Ovary (tissue), 9 donors: ENCODE data around the gene ZNF593OS. TPM values are rescaled to one million over a fixed set of nuclear protein-coding genes. Genes with fewer than 3 reads are reported as not detected.

Experiments
- DNase-seq, 5 donors: peaks; one replicate each; pipeline ENCODE4 v3.0.0-alpha.2; 2019 to 2020
- H3K27ac ChIP-seq, 2 donors: fragments of 200-600 bp; one replicate each; pipeline versions ENCODE4 v1.5.1 to v1.8.0; 2019 to 2022
- H3K27me3 ChIP-seq: fragments of 200-600 bp; one replicate; pipeline ENCODE4 v1.8.0; 2022
- H3K36me3 ChIP-seq: fragments of 200-600 bp; sonication (generic); one replicate; pipeline ENCODE4 v1.5.1; 2019
- H3K4me1 ChIP-seq: one replicate; pipeline ENCODE4 v1.8.1; 2013; ENCODE audit warnings: mild to moderate bottlenecking, moderate library complexity; ENCODE audit not compliant: insufficient read depth
- H3K4me3 ChIP-seq: fragments of 200-600 bp; sonication (generic); one replicate; pipeline ENCODE4 v1.5.1; 2017
- H3K9me3 ChIP-seq, 2 donors: fragments of 200-600 bp in 1 of 2; sonication (generic) in 1 of 2; one replicate each; pipeline versions ENCODE4 v1.5.1 to v1.8.1; 2013 to 2019; ENCODE audit warnings: mild to moderate bottlenecking in 1 of 2, moderate library complexity in 1 of 2
- EP300 ChIP-seq: sonication (generic); formaldehyde crosslinking; IDR thresholded peaks from one replicate; pipeline ENCODE4 v1.6.1; 2017; ENCODE audit warnings: antibody characterized with exemption
- POLR2A ChIP-seq: fragments of 450-650 bp; IDR thresholded peaks from one replicate; pipeline ENCODE4 v1.6.1; 2017; ENCODE audit warnings: antibody characterized with exemption, mild to moderate bottlenecking, moderate library complexity
- WGBS, 3 donors: extraction: QIAGEN DNeasy Blood & Tissue Kit in 1 of 3; methylation state at CpG; one replicate each; pipeline versions ENCODE4 v1.1.5 to v1.1.7; 2013 to 2017; 5-methylcytosine and 5-hydroxymethylcytosine counted together
- intact Hi-C, 4 donors: fragments of 100-400 bp; cut with DNase I; formaldehyde crosslinking; loops; one replicate each; pipeline versions ENCODE4 v1.11.0 to v1.15.1; 2022 to 2023
- polyA plus RNA-seq, 2 donors: library from polyadenylated mRNA; stranded (reverse); fragments of 200-250 nt in 1 of 2; fragments of 350-450 nt in 1 of 2; fragmentation: Illumina TruSeq in 1 of 2; extraction: RNeasy Lipid Tissue Mini Kit (QIAGEN cat#74804) in 1 of 2; gene quantifications; one replicate each; pipeline ENCODE4 v1.2.3, GENCODE V29; 2013 to 2014
- total RNA-seq, 7 donors: library from RNA; depleted of rRNA in 2 of 7; stranded (reverse); fragments of >200 nt in 2 of 7; fragmentation: NEBNext Ultra II Directional in 3 of 7; extraction: Animal tissue kit (Norgen Biotek cat#: 25700) in 3 of 7; gene quantifications; one replicate each; pipeline versions ENCODE4 v1.1.0 to v1.2.4, GENCODE V29; 2016 to 2023
- TF ChIP-seq, protein P1 (sequence below), 3 donors: fragments of 450-650 bp in 2 of 3; fragments of 200-600 bp in 1 of 3; IDR thresholded peaks; one replicate each; pipeline versions ENCODE4 v1.5.1 to v1.8.0; 2016 to 2022; ENCODE audit warnings: antibody characterized with exemption in 3 of 3, mild to moderate bottlenecking in 1 of 3
- donor health status: DM: no; HTN: no; CAD: no; lungs with moderate emphysema.
- donor health status: DM: no; HTN: no; CAD: no.
- donor health status: Bipolar disorder and iron deficiency.
- donor health status: DM: yes; HTN: yes; CAD: no.
- donor health status: DM: no; HTN: no; CAD: no.
- donor health status: DM: yes; HTN: yes; CAD: no.

The ZNF593OS gene
- total and polyA plus RNA-seq, 9 donors = 0.54 TPM; not detected in 8

DNA sequence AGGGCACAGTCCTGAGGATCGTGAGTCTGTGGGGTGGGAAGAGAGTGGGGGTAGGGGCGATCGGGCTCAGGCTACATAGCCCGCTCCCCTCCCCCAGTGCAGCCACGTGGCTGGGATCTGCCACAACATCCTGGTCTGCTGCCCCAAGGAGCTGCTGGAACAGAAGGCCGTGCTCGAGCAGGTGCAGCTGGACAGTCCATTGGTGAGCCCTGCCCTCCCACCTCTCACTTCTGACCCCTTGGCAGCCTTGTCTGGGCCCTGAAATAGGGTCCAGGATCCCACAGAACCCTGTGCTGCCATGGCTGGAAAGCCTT is 10.7 kb upstream of the ZNF593OS start:
- Histone ChIP-seq H3K27me3 (no peaks in the 10 kb centered on the region), H3K9me3 (no peaks in the 10 kb centered on the region), H3K4me3 (no peak overlapping the region), H3K4me1 (no peaks in the 10 kb centered on the region), H3K36me3 (no peaks in the 10 kb centered on the region), H3K27ac (no peak overlapping the region)
- 73 to 77% (median 76%) methylated on average over 7 of the region's 7 CpGs for WGBS, 3 donors
- intact Hi-C loops = no loop called here
- no peak for DNase-seq
- TF ChIP-seq EP300 (no peak), POLR2A (no peak)
- TF ChIP-seq, protein P1, sequence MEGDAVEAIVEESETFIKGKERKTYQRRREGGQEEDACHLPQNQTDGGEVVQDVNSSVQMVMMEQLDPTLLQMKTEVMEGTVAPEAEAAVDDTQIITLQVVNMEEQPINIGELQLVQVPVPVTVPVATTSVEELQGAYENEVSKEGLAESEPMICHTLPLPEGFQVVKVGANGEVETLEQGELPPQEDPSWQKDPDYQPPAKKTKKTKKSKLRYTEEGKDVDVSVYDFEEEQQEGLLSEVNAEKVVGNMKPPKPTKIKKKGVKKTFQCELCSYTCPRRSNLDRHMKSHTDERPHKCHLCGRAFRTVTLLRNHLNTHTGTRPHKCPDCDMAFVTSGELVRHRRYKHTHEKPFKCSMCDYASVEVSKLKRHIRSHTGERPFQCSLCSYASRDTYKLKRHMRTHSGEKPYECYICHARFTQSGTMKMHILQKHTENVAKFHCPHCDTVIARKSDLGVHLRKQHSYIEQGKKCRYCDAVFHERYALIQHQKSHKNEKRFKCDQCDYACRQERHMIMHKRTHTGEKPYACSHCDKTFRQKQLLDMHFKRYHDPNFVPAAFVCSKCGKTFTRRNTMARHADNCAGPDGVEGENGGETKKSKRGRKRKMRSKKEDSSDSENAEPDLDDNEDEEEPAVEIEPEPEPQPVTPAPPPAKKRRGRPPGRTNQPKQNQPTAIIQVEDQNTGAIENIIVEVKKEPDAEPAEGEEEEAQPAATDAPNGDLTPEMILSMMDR (IDR thresholded peaks at IDR 0.05) = no peak

DNA sequence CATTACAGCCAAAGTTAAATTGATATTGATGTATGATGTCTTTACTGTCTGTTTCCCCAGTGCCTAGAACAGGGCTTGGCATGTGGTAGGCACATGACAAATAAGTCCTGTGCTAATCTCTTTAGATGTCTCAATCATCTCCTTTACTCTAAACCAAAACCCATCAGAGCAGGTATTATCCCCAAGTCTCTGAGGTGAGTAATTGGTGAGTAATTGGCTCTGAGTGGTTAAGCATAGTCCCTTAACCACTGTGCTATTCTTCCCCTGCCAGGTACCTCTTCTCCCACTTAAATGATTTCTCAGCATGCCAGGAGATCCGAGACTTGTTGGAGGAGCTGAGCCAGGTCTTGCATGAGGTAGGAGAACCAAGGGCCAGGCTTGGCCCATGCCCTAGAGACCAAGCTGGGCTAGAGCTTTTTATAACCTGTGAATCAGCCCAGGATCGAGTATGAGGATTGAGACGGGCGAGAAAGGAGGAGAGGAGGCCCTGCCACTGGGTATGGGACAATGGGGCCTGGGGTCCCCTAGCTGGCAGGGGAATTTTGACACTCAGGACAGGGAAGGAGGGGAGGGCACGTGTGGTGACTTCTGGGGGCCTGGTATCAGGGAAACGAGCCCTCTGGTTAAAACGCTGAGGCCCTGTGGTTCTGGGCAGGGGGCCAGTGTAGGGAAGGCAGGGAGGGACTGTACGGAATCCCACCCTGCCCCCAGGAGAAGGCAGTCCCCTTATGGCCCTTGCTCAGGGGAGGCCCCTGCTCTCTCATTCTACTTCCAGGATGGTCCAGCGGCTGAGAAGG is 10.2 kb upstream of the ZNF593OS start:
- WGBS, 3 donors = 61 to 68% (median 67%) methylated on average over 9 of the region's 9 CpGs
- H3K27ac ChIP-seq = no peak overlapping the region
- no peak for DNase-seq
- TF ChIP-seq, protein P1 (IDR thresholded peaks at IDR 0.05) = no peak
- TF ChIP-seq EP300 (no peak), POLR2A (no peak)
- H3K36me3 ChIP-seq = no peaks in the 10 kb centered on the region
- H3K4me1 ChIP-seq = no peaks in the 10 kb centered on the region
- no peak overlapping the region for H3K4me3 ChIP-seq
- H3K27me3 ChIP-seq = no peaks in the 10 kb centered on the region
- no peaks in the 10 kb centered on the region for H3K9me3 ChIP-seq
- intact Hi-C loops = no loop called here

DNA sequence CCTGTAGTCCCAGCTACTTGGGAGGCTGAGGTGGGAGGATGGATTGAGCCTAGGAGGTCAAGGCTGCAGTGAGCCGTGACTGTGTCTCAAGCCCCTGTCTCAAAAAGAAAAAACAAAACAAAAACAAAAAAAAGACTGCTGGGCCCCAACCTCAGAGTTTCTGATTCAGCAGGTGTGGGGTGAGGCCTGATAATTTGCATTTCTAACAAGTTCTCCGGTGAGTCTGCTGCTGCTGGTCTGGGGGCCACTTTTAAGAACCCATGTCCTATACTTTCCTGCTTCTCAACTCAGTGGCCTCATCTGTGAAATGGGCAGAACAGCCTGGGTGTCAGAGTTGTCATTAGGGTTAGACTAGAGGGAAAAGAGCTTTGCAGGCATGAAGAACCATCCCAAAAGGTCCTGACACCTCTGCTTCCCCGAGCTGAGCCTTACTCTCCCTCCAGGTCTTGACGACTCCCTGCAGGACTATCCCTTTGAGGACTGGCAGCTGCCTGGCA is 8.4 kb upstream of the ZNF593OS start:
- intact Hi-C loops = no loop called here
- no peaks in the 10 kb centered on the region for H3K9me3 ChIP-seq
- H3K36me3 ChIP-seq = no peaks in the 10 kb centered on the region
- WGBS, 3 donors = 51 to 67% (median 54%) methylated on average over 4 of the region's 4 CpGs
- DNase-seq = no peak
- no peak overlapping the region for H3K27ac ChIP-seq
- TF ChIP-seq, protein P1 (IDR thresholded peaks at IDR 0.05) = no peak
- TF ChIP-seq POLR2A = no peak
- no peak for TF ChIP-seq EP300
- no peaks in the 10 kb centered on the region for H3K27me3 ChIP-seq
- no peaks in the 10 kb centered on the region for H3K4me1 ChIP-seq
- no peak overlapping the region for H3K4me3 ChIP-seq

DNA sequence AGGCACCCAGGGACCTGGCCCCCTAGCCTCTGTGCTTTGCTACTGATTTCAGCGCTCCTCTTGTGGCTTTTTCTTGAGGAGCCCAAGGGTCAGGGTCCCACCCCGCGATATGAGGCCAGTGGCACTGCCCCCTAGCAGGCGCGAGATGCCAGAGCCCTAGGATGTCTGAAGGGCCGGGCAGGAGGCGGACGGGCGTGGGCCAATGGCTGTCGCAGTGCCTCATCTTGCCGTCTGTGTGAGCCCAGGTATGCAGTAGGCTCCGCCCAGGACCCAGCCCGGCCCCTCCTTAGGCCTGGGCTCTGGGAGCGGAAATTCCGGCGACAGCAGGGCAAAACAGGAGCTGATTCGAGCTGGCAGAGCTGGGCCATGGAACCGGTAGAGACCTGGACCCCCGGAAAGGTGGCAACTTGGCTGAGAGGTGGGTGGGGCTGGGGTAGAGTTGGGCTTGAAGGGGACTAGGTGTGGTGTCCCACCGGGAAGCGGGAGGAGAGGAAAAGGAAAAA is 5.6 kb upstream of the ZNF593OS start, which contains the start of gene CNKSR1:
CNKSR1 (plus strand) TSS at position 310 of the 503 bp plus-strand sequence; CDS start at position 367, 57 bp downstream.
- Histone ChIP-seq H3K36me3 (no peaks in the 10 kb centered on the region), H3K27ac (no peak within 1 kb of the TSS), H3K4me3 (no peak within 1 kb of the TSS), H3K9me3 (no peaks in the 10 kb centered on the region), H3K27me3 (no peaks in the 10 kb centered on the region), H3K4me1 (no peaks in the 10 kb centered on the region)
- intact Hi-C loops = no loop called here
- DNase-seq = no peak
- TF ChIP-seq, protein P1 (IDR thresholded peaks at IDR 0.05) = no peak
- no peak for TF ChIP-seq EP300
- no peak for TF ChIP-seq POLR2A
- whole genome bisulfite sequencing, 3 donors = 57 to 62% (median 62%) methylated on average over 21 of the region's 21 CpGs
